ENCODE results near the gene KCNH3.

DNA sequence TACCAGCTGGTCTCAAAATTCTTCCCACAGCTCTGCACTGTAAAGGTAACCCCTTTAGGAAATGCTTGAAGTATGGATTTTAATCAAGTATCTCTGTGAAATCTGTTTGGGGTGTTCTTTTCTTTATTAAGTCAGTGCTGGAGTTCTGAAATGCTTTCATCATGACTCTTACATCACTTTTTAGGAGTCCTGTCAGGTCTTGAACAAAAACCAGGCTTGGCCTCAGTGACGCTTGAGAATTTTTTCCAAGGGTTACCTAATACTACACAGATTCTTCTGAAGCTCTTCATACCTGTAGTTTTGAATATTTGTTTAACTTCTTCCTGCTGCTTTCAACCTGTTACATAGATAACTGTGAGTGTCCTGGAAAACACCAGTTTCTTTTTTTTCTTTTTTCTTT, 47.0 kb upstream of the KCNH3 start:
- TF ChIP-seq, protein P1, sequence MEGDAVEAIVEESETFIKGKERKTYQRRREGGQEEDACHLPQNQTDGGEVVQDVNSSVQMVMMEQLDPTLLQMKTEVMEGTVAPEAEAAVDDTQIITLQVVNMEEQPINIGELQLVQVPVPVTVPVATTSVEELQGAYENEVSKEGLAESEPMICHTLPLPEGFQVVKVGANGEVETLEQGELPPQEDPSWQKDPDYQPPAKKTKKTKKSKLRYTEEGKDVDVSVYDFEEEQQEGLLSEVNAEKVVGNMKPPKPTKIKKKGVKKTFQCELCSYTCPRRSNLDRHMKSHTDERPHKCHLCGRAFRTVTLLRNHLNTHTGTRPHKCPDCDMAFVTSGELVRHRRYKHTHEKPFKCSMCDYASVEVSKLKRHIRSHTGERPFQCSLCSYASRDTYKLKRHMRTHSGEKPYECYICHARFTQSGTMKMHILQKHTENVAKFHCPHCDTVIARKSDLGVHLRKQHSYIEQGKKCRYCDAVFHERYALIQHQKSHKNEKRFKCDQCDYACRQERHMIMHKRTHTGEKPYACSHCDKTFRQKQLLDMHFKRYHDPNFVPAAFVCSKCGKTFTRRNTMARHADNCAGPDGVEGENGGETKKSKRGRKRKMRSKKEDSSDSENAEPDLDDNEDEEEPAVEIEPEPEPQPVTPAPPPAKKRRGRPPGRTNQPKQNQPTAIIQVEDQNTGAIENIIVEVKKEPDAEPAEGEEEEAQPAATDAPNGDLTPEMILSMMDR (IDR thresholded peaks at IDR 0.05): no peak
- TF ChIP-seq POLR2A (IDR thresholded peaks at IDR 0.05): no peak
- no peak for TF ChIP-seq POLR2AphosphoS5 (IDR thresholded peaks at IDR 0.05)
- TF ChIP-seq EP300 (IDR thresholded peaks at IDR 0.05): no peak
